HCT116 (cell line): ENCODE results near the gene ATP6V0D1. TPM values are rescaled to one million over a fixed set of nuclear protein-coding genes. Genes with fewer than 3 reads are reported as not detected.

Source experiments
- ATAC-seq: fragments of 200-7000 bp; cut with Tn5 transposase; 2 replicates; pipeline ENCODE4 v1.9.1; 2020; ENCODE audit warnings: mild to moderate bottlenecking, moderate library complexity
- BruUV-seq: library from RNA; stranded (reverse); fragments of 400-500 nt; replicated peaks from 2 replicates; lab custom pipeline; 2021; lab: Mats Ljungman, UMichigan
- CTCF ChIA-PET: fragments of 300-600 bp; sonication (Branson Sonifier 250); formaldehyde crosslinking; loops from one replicate; lab custom pipeline; 2021; ENCODE audit warnings: antibody characterized with exemption; lab: Charles Lee
- POLR2A ChIA-PET: fragments of 300-600, 350-600 bp; sonication (Branson Sonifier 250); formaldehyde crosslinking; loops from one replicate; lab custom pipeline; 2021; ENCODE audit warnings: antibody characterized with exemption; lab: Charles Lee
- RAD21 ChIA-PET, 2 experiments: fragments of 300-600 bp; sonication (Branson Sonifier 250); formaldehyde crosslinking; loops; one replicate each; lab custom pipeline; 2023; ENCODE audit warnings: low total read pairs in 2 of 2; ENCODE audit not compliant: uncharacterized antibody in 2 of 2, unreplicated experiment in 2 of 2, low non-redundant PET in 1 of 2; lab: Charles Lee
- DNase-seq: peaks from one replicate; pipeline ENCODE4 v3.0.0-alpha.2; 2010; ENCODE audit warnings: low read depth, low spot score
- H2AFZ ChIP-seq: fragments of 200-600 bp; shearing (Covaris generic), sonication (generic); 2 replicates; pipeline ENCODE4 v1.6.1; 2017; ENCODE audit warnings: low read depth, mixed run types, mixed read lengths, antibody characterized with exemption, low read length; ENCODE audit not compliant: poor library complexity, severe bottlenecking
- H3K27ac ChIP-seq: 2 replicates; pipeline ENCODE4 v1.5.1; 2012; ENCODE audit warnings: low read depth, low read length
- H3K27me3 ChIP-seq: fragments of 200-600 bp; sonication (generic); 2 replicates; pipeline ENCODE4 v1.6.1; 2016; ENCODE audit warnings: mixed run types, low read length, mixed read lengths; ENCODE audit not compliant: insufficient read depth
- H3K36me3 ChIP-seq, 2 experiments: fragments of 200-500 bp in 1 of 2; fragments of 200-600 bp in 1 of 2; sonication (Bioruptor generic) in 1 of 2; sonication (generic) in 1 of 2; 2 replicates each; pipeline versions ENCODE4 v1.5.1 to v1.6.1; 2014 to 2016; ENCODE audit warnings: low read length in 2 of 2, inconsistent platforms in 1 of 2, mixed read lengths in 1 of 2, mixed run types in 1 of 2; ENCODE audit not compliant: insufficient read depth in 2 of 2, control insufficient read depth in 1 of 2
- H3K4me1 ChIP-seq, 2 experiments: fragments of 200-600 bp in 1 of 2; sonication (generic) in 1 of 2; 2 replicates each; pipeline versions ENCODE4 v1.5.1 to v1.6.1; 2012 to 2017; ENCODE audit warnings: low read length in 2 of 2, inconsistent platforms in 1 of 2, mild to moderate bottlenecking in 1 of 2, mixed read lengths in 1 of 2, mixed run types in 1 of 2, moderate library complexity in 1 of 2; ENCODE audit not compliant: insufficient read depth in 2 of 2, control insufficient read depth in 1 of 2
- H3K4me2 ChIP-seq: fragments of 200-600 bp; sonication (generic); 2 replicates; pipeline ENCODE4 v1.6.1; 2017; ENCODE audit warnings: mixed run types, low read length, mixed read lengths
- H3K4me3 ChIP-seq, 2 experiments: fragments of 200-600 bp in 1 of 2; sonication (generic) in 1 of 2; replicated peaks in 1 of 2; 2 replicates each; pipeline ENCODE4 v1.5.1; 2011 to 2016; ENCODE audit warnings: low read length in 2 of 2, control low read depth in 1 of 2, low read depth in 1 of 2, mild to moderate bottlenecking in 1 of 2, mixed read lengths in 1 of 2, mixed run types in 1 of 2
- H3K79me2 ChIP-seq: fragments of 200-600 bp; sonication (generic); 2 replicates; pipeline ENCODE4 v1.6.1; 2017; ENCODE audit warnings: mild to moderate bottlenecking, mixed run types, low read length, moderate library complexity, mixed read lengths; ENCODE audit not compliant: insufficient read depth
- H3K9ac ChIP-seq: fragments of 200-600 bp; sonication (generic); 2 replicates; pipeline ENCODE4 v1.6.1; 2016; ENCODE audit warnings: low read length, mixed read lengths
- H3K9me2 ChIP-seq: fragments of 200-600 bp; sonication (generic), shearing (Covaris generic); 2 replicates; pipeline ENCODE4 v1.6.1; 2017; ENCODE audit warnings: mixed run types, mild to moderate bottlenecking, moderate library complexity; ENCODE audit not compliant: insufficient read depth
- H3K9me3 ChIP-seq, 2 experiments: fragments of 200-500 bp in 1 of 2; fragments of 200-600 bp in 1 of 2; sonication (Bioruptor generic) in 1 of 2; sonication (generic) in 1 of 2; 2 replicates each; pipeline ENCODE4 v1.6.1; 2014 to 2017; ENCODE audit warnings: low read length in 2 of 2, mixed read lengths in 2 of 2, inconsistent platforms in 1 of 2, low read depth in 1 of 2, mild to moderate bottlenecking in 1 of 2, mixed run types in 1 of 2, moderate library complexity in 1 of 2; ENCODE audit not compliant: control insufficient read depth in 1 of 2, insufficient read depth in 1 of 2
- H4K20me1 ChIP-seq: fragments of 200-600 bp; sonication (generic), shearing (Covaris generic); 2 replicates; pipeline ENCODE4 v1.6.1; 2017; ENCODE audit warnings: mixed run types, mild to moderate bottlenecking, moderate library complexity; ENCODE audit not compliant: insufficient read depth
- CBX3 ChIP-seq: IDR thresholded peaks from 2 replicates; pipeline ENCODE4 v1.6.1; 2012; ENCODE audit warnings: low read depth
- FOSL1 ChIP-seq: IDR thresholded peaks from 2 replicates; pipeline ENCODE4 v1.6.1; 2012; ENCODE audit warnings: low read depth
- POLR2A ChIP-seq: IDR thresholded peaks from 2 replicates; pipeline ENCODE4 v1.7.0; 2011; ENCODE audit warnings: borderline replicate concordance; ENCODE audit not compliant: insufficient read depth, insufficient read length; ENCODE audit errors: extremely low read depth
- SIN3A ChIP-seq: IDR thresholded peaks from 2 replicates; pipeline ENCODE4 v1.6.1; 2012; ENCODE audit warnings: low read depth
- SRF ChIP-seq: IDR thresholded peaks from 2 replicates; pipeline ENCODE4 v1.6.1; 2012; ENCODE audit warnings: low read depth
- YY1 ChIP-seq: IDR thresholded peaks from 2 replicates; pipeline ENCODE4 v1.6.1; 2011; ENCODE audit warnings: low read length, low read depth, moderate library complexity, mild to moderate bottlenecking; ENCODE audit not compliant: insufficient replicate concordance; ENCODE audit errors: extremely low read depth
- ZFX ChIP-seq: fragments of 450-650 bp; IDR thresholded peaks from 2 replicates; pipeline ENCODE4 v1.6.1; 2017
- intact Hi-C: fragments of 100-400 bp; cut with micrococcal nuclease; formaldehyde crosslinking; loops from 2 replicates; pipeline ENCODE4 v1.10.0; 2022
- total RNA-seq: library from RNA; stranded (reverse); gene quantifications from one replicate; pipeline ENCODE4 v1.2.1, GENCODE V29; 2021; ENCODE audit not compliant: unreplicated experiment
- TF ChIP-seq, protein P1 (sequence below), 3 experiments: fragments of 200-600 bp in 1 of 3; sonication (generic) in 1 of 3; IDR thresholded peaks in 2 of 3; conservative IDR thresholded peaks in 1 of 3; 2 replicates each; pipeline ENCODE4 v1.5.1; 2012 to 2017; ENCODE audit warnings: low read depth in 2 of 3, low read length in 2 of 3, antibody characterized with exemption in 1 of 3, borderline replicate concordance in 1 of 3, control low read depth in 1 of 3, mild to moderate bottlenecking in 1 of 3, mixed read lengths in 1 of 3, mixed run types in 1 of 3, moderate library complexity in 1 of 3; ENCODE audit not compliant: insufficient read depth in 1 of 3
- TF ChIP-seq, protein P2 (sequence below): IDR thresholded peaks from 2 replicates; pipeline ENCODE4 v1.6.1; 2012

ATP6V0D1 gene
- total RNA-seq, 1 experiment from 2014 or later, result 36.6 TPM

DNA sequence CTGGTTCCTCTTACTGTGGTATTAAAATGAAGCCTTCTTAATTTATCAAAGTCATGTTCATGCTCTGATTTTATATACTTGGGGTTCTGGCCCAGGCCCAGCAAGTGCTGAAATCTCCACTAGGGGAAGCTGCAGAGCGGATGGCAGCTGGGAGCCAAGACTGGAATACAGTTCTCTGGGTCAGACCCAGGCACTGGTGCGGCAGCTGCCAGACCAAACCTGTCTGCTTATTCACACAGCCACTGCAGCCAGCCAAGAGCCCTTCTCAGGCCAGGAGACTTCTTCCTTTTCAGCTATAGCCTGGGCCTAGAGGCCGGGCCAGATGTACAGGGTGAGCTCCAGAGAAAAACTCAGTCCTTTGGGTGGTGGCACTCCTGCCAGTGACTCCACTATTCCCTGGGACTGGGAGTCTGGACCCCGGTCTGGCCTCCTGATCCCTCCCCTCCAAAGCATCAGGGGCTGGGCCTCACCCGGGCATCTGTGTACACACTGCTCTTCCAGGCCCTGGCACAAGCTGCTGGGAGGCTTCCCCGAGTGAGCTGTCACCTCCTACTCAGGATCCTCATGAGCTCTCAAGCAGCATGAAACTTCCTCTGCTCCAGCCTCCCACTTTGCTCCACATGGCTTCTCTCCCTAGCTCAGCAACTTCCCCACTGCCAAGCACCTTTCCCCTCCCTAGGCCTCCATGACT, 24.4 kb downstream of the ATP6V0D1 start:
- ChIA-PET POLR2A (no interaction called here), RAD21 (no interaction called here), CTCF (interaction anchor here (0.7 to 2.7 kb wide), 10 partner anchors 9 to 196 kb away, joined by 3 to 15 read pairs (median 4); partner anchors contain the start of gene HSD11B2)
- Histone ChIP-seq H3K27me3 (no peaks in the 10 kb centered on the region), H3K9ac (no peak overlapping the region), H3K9me2 (no peaks in the 10 kb centered on the region), H3K4me3 (no peak overlapping the region), H3K36me3 (no peaks in the 10 kb centered on the region), H3K9me3 (no peaks in the 10 kb centered on the region), H2AFZ (no peak overlapping the region), H3K4me1 (no peaks in the 10 kb centered on the region; a peak in 1 of 4 replicates), H4K20me1 (no peaks in the 10 kb centered on the region), H3K79me2 (no peaks in the 10 kb centered on the region), H3K4me2 (no peak overlapping the region), H3K27ac (no peak overlapping the region)
- ATAC-seq, result peak; percentile 67; the same call in 1 of the 2 replicates
- no peak for DNase-seq
- BruUV-seq, result no TSS peak
- TF ChIP-seq SIN3A (no peak), FOSL1 (no peak)
- TF ChIP-seq, protein P1, sequence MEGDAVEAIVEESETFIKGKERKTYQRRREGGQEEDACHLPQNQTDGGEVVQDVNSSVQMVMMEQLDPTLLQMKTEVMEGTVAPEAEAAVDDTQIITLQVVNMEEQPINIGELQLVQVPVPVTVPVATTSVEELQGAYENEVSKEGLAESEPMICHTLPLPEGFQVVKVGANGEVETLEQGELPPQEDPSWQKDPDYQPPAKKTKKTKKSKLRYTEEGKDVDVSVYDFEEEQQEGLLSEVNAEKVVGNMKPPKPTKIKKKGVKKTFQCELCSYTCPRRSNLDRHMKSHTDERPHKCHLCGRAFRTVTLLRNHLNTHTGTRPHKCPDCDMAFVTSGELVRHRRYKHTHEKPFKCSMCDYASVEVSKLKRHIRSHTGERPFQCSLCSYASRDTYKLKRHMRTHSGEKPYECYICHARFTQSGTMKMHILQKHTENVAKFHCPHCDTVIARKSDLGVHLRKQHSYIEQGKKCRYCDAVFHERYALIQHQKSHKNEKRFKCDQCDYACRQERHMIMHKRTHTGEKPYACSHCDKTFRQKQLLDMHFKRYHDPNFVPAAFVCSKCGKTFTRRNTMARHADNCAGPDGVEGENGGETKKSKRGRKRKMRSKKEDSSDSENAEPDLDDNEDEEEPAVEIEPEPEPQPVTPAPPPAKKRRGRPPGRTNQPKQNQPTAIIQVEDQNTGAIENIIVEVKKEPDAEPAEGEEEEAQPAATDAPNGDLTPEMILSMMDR (IDR thresholded peaks at IDR 0.05 in 2 of 3, conservative IDR thresholded peaks at IDR 0.05 in 1 of 3; ENCODE audit: borderline replicate concordance in 1 of 3, insufficient read depth in 1 of 3, low read depth in 2 of 3, low read length in 2 of 3), result peak; percentile 32 to 56 (median 55); a peak in 5 of 6 replicates
- intact Hi-C loops, result no loop called here

DNA sequence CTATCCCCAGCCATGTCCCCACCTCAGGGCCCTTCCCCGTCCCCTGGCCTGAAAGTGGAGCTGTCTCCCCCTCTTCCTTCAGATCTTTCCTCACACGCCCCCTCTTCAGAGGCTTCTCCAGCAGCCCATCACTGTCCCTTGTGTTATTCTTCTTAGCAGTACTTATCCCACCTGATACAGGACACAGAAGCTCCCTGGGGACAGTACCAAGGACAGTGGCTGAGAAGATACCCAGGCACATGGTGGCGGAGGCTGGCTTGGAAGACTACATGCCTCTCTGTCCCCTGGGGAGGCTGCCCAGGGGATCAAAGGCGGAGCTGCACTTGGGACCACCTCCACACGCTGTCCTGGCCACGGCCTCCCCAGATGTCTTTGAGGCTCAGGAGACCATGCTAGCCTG, 26.1 kb downstream of the ATP6V0D1 start:
- Histone ChIP-seq H2AFZ (no peak overlapping the region), H3K79me2 (no peaks in the 10 kb centered on the region), H3K4me2 (no peak overlapping the region), H3K36me3 (no peaks in the 10 kb centered on the region), H3K9me2 (no peaks in the 10 kb centered on the region), H3K9ac (no peak overlapping the region), H3K4me1 (no peaks in the 10 kb centered on the region; a peak in 1 of 4 replicates), H3K27ac (no peak overlapping the region), H4K20me1 (no peaks in the 10 kb centered on the region)
- ChIA-PET RAD21 (no interaction called here), POLR2A (no interaction called here)
- ATAC-seq (no peak), DNase-seq (no peak)
- intact Hi-C loops, result no loop called here
- no TSS peak for BruUV-seq
- TF ChIP-seq ZFX, result no peak
- no peak for TF ChIP-seq YY1
- no peak for TF ChIP-seq CBX3
- no peak for TF ChIP-seq SRF
- TF ChIP-seq SIN3A, result no peak
- TF ChIP-seq, protein P2, sequence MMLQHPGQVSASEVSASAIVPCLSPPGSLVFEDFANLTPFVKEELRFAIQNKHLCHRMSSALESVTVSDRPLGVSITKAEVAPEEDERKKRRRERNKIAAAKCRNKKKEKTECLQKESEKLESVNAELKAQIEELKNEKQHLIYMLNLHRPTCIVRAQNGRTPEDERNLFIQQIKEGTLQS, result no peak
- TF ChIP-seq POLR2A, result no peak
- TF ChIP-seq, all 23 proteins: peak for 0
- no peak overlapping the region for H3K4me3 ChIP-seq
- CTCF ChIA-PET, result no interaction called here
- no peaks in the 10 kb centered on the region for H3K9me3 ChIP-seq
- H3K27me3 ChIP-seq, result no peaks in the 10 kb centered on the region
